ENCODE measurements around the gene TNFAIP3.

- no peak for TF ChIP-seq MYC (IDR thresholded peaks at IDR 0.05; ENCODE audit: low read depth, low read length)
- TF ChIP-seq CTCF (IDR thresholded peaks at IDR 0.05; ENCODE audit: low read depth, low read length), result no peak
- TF ChIP-seq POLR2A (IDR thresholded peaks at IDR 0.05; ENCODE audit: extremely low read depth, insufficient read length), result no peak
- no peak for TF ChIP-seq MAX (IDR thresholded peaks at IDR 0.05; ENCODE audit: low read depth, low read length)
Measured at GRCh38 chr6:137848672-137849071, 18.4 kb upstream of the TNFAIP3 start.

Data from NB4 (cell line).